NOMO-1 treated with dmso at 0.1 percent for 144 hours (cell line): ENCODE data around the gene KAT6B.

Source experiments
- DNase-seq: peaks from one replicate; lab custom pipeline; 2025; ENCODE audit not compliant: unreplicated experiment; lab: John Stamatoyannopoulos, UW

Gene KAT6B

DNA sequence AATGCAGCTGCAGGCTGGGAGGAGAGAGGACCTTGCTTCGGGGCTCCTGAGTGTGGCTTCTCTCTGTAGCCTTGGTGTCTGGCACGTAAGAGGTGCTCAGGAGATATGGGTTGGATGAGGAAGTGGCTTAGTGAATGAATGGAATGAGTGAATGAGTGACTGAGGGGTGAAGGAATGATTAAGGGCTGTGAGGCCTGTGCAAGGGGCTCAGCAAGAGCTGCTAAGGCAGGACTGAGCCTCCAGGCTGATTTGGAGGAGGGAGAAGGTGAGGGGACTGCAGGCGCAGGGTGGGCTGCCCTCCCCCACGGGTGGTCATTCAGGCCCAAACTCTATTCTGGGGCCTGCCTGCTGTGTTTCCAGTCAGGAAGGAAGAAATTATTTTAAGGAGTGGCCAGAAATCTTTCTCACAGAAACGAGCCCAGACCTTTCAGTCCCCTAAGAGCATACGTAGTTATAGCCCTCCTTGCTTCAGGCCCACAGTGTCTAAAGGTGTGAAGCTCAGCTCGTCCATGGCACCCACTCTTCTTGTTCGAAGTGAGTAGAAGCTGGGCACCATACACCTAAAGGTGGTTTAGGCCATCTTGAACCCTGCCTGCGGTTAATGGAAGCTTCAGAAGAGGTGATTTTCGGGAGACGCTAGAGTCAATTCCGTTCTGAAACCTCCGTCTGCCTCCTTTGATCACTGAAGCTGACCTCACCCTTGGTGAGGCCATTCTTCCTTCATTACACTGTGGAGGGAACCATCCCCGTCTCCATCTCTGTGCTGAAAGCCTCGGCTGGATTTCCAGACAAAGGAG, 235.5 kb downstream of the KAT6B start:
- no peak for DNase-seq

DNA sequence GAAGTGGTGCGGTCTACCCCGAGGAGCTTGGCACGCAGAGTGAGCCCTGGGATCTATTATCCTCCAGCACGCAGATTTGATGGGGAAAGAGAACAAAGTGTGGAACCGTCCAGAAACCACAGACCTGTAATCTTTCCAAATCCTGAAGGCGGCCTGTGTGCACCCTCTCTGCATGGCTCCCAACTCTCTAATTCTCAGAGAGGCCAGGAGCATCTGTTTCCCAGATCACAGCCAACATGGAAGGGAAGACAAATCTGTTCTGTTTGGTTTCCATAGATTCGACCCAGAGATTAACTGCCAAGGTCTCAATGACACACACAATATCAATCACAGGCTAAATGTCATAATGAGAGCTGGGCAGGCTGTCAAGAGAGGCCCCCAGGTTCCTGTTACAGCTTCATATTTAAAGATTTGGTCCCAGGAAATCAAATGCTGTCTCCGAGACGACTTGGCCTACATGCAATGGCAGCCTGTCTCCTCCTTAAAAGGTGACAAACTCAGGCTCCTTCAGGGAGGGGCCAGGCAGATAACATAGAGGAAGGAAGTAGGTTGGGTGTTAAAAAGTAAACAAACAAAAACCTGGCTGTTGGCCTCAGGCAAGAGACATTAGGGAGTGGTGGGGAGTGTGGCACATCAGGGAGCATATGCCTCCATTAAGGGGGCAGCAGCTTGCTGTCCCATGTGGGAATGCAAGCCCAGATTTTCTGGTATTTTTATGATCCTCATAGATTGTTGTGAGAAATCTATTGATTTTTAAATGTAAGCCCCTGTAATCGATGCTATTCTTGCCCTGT, 236.3 kb downstream of the KAT6B start:
- DNase-seq, result peak; percentile 43

DNA sequence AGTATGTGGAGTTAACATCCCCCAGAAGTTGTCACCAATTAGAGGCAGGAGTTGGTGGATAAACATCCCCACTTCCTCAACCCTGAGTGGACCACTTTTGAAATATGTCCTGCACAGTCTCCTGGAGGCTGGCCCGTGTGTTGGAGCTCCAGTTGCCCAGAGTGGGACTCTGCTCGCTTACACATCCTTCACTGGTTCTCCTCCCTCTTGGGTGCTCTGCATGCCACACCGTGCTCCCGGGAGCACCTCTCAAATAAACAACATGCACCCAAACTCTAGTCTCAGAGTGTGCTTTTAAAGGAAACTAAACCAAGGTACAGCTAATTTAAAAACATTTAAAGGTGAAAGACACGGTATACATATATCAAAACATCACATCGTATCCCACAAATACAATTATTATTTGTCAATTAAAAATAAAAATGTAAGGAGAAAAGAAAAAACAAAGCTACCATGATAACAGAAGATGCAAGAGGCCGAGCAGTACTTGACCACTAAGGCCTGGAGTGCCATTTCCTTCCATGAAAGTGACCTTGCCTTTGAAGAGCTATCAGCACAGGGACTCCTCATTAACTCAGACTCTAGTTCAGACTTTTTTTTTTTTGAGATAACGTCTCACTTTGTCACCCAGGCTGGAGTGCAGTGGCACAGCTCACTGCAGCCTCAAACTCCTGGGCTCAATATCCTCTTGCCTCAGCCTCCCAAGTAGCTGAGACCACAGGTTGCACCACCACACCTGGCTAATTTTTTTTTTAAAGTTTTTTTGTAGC, 237.2 kb downstream of the KAT6B start:
- DNase-seq, result no peak

DNA sequence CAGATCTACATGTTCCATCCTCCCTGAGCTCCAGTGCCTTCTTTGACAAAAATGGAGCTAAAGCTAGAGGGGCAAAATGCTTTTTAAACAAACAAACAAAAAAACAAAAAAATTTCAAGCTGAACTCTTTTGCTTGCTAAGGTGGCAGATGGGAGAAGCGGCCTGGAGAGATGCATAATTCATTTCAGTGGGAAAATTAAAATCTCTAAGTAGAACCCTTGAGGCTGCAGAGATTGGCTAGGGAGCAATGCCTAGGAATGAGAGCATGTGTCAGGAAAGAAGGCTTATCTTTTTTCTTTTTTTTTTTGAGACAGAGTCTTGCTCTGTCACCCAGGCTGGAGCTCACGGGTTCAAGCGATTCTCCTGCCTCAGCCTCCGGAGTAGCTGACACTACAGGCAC, 238.7 kb downstream of the KAT6B start:
- no peak for DNase-seq

DNA sequence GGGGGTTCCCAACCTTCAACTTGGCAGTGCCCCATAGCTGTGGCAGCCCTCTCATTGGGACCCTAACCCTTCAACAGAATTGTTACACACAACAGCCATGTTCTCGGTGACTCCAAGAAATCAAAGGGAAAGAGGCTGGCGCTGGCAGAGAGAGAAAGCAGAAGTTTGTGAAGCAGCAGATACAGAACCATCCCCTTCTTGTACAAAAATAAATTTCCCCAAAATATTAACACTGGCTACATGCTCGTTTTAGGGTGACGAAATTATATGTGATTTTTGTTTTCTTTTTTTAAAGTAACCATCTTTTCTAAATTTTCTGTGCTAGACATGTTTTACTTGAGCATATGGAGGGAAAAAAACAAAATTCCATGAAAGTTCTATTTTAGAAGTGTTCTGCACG, 239.9 kb downstream of the KAT6B start:
- DNase-seq, result no peak

DNA sequence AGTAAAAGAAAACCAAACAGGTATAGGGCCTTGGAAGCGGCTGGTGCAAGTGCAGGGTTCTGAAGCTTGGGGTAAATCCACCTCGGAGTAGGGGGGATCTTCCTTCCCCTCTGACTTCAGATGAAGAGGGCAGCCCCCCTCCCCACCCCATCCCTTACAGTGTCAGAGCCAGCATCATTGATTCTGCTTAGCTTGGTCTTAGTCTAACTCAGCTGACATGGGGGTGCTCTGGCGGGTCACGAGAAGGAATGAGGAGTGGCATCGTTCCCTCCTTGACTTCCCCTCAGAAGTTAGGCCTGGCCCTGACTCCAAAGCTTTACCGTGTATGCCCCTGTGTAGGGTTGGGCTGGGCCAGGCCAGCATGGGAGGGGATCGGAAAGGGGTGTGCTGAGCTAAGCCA, 240.9 kb downstream of the KAT6B start:
- no peak for DNase-seq

DNA sequence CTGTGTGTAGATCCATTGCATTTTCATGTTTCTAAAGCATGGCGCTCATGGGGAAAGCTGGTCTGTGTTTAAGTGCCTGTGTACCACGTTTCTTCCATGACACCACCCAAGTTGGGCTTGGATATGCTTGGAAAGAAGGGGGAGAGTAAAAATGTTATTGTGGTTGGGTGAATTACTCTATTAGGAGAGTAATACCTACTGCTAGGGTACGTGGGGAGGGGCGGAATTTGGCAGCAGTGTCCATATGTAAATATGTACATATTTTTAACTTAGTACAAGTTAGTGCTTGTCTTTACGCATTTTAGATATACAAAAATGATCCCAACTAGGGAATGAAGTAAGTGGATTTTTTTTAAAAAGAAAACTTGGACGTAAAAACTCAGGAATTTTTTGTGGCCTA, 242.1 kb downstream of the KAT6B start:
- DNase-seq, result no peak

DNA sequence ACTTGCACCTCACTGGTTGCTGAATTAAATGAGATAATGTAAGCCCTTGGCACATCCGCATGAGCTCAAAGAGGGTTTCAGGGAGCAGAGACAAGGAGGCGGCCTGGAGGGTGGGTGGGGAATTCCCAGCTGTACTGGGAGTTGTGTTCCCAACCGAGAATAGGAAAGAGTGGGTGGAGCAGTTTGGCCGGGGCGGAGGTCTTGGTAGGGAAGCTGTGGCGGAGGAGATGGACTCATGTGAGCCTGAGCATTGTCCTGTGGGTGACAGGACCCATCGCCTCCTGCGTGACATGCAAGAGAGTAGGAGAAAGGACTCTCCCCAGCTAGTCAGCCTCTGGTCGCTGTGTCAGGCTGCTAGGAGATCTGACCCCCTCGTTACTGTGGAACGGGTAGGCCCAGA, 244.1 kb downstream of the KAT6B start:
- no peak for DNase-seq

DNA sequence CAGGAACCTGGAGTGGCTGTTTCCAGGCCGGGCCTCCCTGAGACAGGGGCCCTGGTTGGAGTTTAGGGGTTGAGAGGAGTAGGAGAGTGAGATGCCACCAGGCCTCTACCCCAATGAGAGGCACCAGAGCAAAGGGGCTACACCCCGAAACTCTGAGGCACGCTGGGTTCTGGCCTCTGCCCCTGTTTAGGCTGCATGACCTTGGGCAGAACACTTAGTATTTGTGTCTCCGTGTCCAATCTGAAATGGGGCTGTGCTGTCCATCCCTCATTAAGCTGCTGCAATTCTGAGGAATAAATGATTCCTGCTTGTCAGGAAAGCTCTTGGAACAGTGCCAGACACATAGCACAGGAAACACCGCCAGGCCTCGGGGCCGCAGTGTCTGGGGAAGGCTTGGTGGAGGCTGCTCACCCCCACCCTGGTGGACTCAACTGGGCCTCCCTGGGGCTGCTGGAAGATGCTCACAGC, 244.6 kb downstream of the KAT6B start:
- DNase-seq, result no peak

DNA sequence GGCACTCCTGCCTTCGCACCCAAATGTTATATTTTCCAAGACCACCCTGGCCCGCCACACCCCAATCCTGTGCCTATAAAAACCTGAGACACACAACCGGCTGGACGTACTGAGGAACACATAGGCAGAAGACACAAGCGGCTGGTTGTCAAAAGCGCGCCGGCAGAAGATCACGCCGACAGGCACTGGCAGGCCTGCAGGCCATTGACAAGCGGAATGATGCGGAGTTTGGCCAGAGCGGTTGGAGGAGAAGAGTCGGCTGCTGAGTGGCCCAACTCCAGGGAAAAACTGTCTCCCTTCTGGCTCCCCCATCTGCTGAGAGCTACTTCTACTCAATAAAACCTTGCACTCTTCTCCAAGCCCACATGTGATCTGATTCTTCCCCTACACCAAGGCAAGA, 245.4 kb downstream of the KAT6B start:
- no peak for DNase-seq

DNA sequence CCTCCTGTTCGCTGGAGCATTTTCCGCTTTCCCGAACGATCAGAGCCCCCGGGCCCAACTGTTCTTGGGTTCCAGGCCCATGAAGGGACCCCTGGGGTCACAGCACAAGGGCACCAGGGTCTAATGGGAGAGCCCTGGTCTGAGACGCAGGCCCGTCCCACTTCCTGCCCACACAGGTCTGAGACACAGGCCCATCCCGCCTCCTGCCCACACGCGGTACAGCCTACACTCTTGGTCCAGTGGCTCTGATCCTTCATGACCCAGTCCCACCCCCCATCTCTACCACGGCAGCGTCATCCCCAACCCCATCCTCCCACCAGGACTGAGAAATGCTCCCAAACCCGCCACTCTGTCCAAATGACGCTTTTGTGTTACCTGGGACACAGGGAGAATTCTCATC, 246.3 kb downstream of the KAT6B start:
- DNase-seq, result no peak

DNA sequence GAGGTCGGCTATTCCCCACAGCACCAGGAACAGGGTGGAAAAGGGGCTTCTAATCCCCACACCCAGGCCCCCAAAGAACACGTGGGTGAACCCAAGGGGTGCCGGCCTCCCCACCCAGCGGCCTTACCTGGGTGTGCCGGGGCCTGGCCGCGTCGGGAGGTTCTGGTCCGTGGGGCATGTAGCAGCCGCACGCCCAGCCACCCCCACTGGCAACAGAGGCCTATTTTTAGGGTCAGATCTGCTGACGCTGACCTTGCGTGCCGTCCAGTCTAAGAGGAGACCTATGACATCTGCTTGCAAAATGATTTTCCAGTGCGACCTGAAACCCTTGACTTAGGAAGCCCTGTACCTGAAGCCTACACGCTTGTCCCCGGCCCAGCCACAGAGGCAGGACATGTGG, 247.0 kb downstream of the KAT6B start:
- no peak for DNase-seq

DNA sequence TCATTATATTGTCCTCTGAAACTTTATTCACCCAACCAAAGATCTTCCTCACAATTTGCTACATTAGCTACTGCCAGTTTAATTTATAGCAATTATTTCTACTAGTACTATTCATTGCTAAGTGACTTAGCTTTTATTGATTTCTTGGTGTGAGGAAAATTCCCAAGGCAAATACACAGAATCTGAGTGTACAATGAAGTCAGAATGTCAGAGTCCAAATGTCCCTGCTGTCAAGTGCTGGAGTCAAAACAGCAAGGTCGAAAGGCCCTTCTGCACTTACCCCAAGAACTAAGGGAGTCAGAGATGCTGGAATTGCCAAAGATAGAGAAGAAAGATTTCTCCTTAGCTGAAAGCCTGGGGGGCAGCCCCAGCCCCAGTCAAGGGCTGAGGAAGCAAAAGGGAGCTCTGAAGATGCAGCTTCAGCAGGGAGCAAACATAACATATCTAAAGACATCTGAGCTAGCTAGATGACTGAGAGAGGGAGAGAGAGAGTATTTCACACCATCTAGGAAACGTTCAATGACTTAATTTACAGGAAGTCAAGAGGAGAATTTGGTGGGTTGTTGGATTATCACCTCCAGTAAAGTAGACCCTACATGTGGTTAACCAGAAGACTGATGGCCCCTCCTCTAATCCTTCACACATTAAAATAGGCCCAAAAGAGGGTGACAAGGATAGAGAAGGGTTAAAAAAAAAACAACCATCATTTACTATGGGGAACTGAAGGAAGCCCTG, 248.5 kb downstream of the KAT6B start:
- DNase-seq, result no peak

DNA sequence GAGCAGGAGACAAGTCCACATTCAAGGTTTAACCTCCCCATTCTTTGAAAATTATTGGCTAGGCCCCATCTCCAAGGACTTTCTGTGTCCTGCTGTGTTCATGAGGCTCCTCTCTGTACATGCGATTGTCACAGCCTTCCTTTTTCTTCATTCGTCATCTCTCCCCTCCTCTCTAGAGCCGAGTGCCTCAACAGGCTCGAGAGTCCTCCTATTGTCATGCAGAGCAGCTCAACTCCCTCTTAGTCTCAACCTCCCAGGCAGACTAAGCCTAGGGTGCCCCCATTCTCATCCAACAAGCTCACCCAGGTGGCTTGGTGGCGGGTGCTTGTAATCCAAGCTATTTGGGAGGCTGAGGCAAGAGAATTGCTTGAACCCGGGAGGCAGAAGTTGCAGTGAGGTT, 249.9 kb downstream of the KAT6B start:
- DNase-seq, result no peak

DNA sequence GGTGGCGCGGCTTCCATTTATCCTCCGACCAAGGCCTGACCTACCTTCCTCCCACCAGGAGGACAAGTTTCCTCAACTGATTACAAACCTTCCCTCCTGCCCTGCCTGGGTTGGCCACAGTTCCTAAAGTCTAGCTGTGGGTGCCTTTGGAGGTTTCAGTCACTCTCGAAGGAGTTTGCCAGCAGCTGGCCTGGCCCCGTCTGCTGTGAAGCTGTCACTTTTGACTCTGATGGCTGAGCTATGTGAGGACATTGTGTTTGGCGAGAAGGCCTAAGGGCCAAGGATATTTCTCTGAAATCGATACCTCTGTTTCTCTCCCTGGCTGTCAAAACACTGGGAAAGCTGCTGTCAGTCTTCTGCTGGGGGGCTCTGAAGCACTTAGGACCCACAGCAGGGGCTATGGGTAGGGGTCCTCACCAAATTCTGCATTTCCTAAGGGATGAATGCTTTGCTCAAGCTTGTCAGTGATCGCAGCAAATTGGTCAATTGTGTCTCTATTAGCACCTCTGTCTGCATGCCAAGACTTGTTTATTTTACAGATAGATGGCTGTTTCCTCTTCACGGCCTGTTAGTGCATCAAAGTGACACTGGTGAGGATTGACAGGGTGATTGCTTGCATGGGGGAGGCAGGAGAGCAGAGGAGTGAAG, 253.2 kb downstream of the KAT6B start:
- no peak for DNase-seq

DNA sequence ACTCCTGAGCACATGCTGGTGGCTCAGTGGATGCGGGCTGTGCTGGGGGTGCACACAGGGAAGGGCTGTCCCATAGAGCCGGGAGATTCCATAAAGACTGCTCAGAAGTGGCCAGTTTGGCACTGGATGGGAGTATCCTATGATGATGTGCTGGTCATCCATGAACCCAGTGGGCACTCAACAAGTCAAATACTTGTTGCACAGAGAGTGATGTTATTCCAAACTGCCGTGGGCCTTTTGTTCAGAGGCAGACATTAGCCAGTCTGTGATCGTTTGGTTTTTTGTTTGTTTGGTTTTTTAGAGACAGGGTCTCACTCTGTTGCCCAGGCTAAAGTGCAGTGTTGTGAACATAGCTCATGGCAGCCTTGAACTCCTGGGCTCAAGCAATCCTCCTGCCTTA, 254.2 kb downstream of the KAT6B start:
- no peak for DNase-seq

DNA sequence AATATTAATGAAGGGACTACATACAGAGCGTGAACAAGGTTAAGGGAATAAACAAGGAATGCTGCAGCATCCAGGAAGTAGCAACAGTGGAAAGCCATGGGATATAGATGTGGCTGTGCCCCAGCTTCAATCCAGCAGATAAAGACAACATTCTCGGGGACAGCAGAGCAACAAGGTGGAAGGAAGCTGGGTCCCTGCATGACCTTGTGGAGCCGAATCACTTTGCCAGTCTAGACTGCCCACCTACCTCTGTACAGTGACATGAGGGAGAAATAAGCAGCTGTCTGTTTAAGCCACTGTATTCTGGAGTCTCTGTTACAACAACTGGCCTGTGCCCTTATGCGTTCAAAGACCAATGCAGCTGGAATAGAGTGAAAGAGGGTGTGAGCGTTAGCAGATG, 255.0 kb downstream of the KAT6B start:
- no peak for DNase-seq
